ENCODE data around the gene ARHGEF17.

Gene ARHGEF17

DNA sequence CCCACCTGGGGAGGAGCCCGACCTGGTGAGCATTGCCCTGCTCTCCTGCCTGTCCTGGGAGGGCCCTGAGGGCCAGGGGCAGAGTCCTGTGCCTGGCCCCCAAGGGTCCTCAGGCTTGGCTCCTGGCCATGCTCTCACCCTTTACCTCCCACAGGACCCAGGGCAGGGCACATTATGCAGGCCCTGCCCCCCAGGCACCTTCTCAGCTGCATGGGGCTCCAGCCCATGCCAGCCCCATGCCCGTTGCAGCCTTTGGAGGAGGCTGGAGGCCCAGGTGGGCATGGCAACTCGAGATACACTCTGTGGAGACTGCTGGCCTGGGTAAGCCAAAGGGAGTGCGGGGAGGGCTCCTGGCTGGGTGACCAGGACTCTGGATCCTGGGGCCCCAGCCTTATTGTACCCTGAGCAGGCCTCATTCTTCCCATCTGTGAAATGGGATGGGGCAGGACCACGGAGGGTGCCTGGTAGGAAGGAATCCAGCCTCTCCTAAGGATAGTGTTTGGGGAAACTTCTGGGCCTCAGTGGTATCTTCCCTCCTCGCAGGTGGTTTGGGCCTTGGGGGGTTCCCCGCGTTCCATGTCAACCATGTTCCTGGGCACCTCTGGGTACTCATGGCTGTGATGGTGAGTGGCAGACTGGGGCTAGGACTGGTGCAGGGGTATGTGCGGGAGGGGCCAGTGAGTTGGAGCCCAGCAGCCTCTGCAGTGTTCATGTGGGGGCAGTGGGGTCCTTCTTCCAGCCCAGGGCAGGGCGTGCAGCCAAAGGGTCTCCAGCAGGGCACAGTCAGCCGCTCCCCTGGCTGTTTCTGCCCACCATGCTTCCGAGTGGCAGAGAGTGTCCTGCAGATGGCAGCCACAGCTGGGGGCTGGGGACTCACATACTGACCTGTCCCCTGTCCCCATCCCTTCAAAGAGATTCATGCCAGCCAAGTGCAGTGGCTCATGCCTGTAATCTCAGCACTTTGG is 82.8 kb downstream of the ARHGEF17 start:
- no peak for TF ChIP-seq CSDC2 (CRISPR knock-in tag; IDR thresholded peaks at IDR 0.05)
- no peak for TF ChIP-seq ZC3H10 (CRISPR knock-in tag; IDR thresholded peaks at IDR 0.05)
- no peak for TF ChIP-seq ARNTL (CRISPR knock-in tag; IDR thresholded peaks at IDR 0.05; ENCODE audit: borderline replicate concordance, low read depth)
- no peak for TF ChIP-seq PPARA (CRISPR knock-in tag; IDR thresholded peaks at IDR 0.05; ENCODE audit: borderline replicate concordance)
- TF ChIP-seq TOX (CRISPR knock-in tag; IDR thresholded peaks at IDR 0.05; ENCODE audit: borderline replicate concordance), result no peak
- no peak for TF ChIP-seq CSRNP3 (CRISPR knock-in tag; IDR thresholded peaks at IDR 0.05)
- no peak for TF ChIP-seq ZFP30 (CRISPR knock-in tag; IDR thresholded peaks at IDR 0.05)
- no peak for TF ChIP-seq POU6F1 (CRISPR knock-in tag; IDR thresholded peaks at IDR 0.05; ENCODE audit: borderline replicate concordance, low read depth)
- TF ChIP-seq BACH2 (CRISPR knock-in tag; IDR thresholded peaks at IDR 0.05; ENCODE audit: borderline replicate concordance), result no peak
- no peak for TF ChIP-seq ZNF8 (CRISPR knock-in tag; IDR thresholded peaks at IDR 0.05)
- no peak for TF ChIP-seq ZFP3 (CRISPR knock-in tag; IDR thresholded peaks at IDR 0.05)
- TF ChIP-seq RARB (CRISPR knock-in tag; IDR thresholded peaks at IDR 0.05), result no peak
- no peak for TF ChIP-seq ISL1 (CRISPR knock-in tag; IDR thresholded peaks at IDR 0.05)
- TF ChIP-seq ZNF70 (CRISPR knock-in tag; IDR thresholded peaks at IDR 0.05), result no peak
- no peak for TF ChIP-seq GLIS3 (CRISPR knock-in tag; IDR thresholded peaks at IDR 0.05)
- TF ChIP-seq, protein P1, sequence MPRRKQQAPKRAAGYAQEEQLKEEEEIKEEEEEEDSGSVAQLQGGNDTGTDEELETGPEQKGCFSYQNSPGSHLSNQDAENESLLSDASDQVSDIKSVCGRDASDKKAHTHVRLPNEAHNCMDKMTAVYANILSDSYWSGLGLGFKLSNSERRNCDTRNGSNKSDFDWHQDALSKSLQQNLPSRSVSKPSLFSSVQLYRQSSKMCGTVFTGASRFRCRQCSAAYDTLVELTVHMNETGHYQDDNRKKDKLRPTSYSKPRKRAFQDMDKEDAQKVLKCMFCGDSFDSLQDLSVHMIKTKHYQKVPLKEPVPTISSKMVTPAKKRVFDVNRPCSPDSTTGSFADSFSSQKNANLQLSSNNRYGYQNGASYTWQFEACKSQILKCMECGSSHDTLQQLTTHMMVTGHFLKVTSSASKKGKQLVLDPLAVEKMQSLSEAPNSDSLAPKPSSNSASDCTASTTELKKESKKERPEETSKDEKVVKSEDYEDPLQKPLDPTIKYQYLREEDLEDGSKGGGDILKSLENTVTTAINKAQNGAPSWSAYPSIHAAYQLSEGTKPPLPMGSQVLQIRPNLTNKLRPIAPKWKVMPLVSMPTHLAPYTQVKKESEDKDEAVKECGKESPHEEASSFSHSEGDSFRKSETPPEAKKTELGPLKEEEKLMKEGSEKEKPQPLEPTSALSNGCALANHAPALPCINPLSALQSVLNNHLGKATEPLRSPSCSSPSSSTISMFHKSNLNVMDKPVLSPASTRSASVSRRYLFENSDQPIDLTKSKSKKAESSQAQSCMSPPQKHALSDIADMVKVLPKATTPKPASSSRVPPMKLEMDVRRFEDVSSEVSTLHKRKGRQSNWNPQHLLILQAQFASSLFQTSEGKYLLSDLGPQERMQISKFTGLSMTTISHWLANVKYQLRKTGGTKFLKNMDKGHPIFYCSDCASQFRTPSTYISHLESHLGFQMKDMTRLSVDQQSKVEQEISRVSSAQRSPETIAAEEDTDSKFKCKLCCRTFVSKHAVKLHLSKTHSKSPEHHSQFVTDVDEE (CRISPR knock-in tag; IDR thresholded peaks at IDR 0.05), result no peak
- no peak for TF ChIP-seq SNAI2 (CRISPR knock-in tag; IDR thresholded peaks at IDR 0.05)
- no peak for TF ChIP-seq TCF4 (CRISPR knock-in tag; IDR thresholded peaks at IDR 0.05; ENCODE audit: borderline replicate concordance)
- no peak for ATAC-seq

- ATAC-seq, result no peak
- TF ChIP-seq CSDC2 (CRISPR knock-in tag; IDR thresholded peaks at IDR 0.05), result no peak
- no peak for TF ChIP-seq ZNF70 (CRISPR knock-in tag; IDR thresholded peaks at IDR 0.05)
- TF ChIP-seq GLIS3 (CRISPR knock-in tag; IDR thresholded peaks at IDR 0.05), result no peak
- no peak for TF ChIP-seq TOX (CRISPR knock-in tag; IDR thresholded peaks at IDR 0.05; ENCODE audit: borderline replicate concordance)
- TF ChIP-seq ZNF565 (CRISPR knock-in tag; conservative IDR thresholded peaks at IDR 0.05; ENCODE audit: low read depth), result no peak
- no peak for TF ChIP-seq ESRRG (CRISPR knock-in tag; IDR thresholded peaks at IDR 0.05)
- TF ChIP-seq ZNF8 (CRISPR knock-in tag; IDR thresholded peaks at IDR 0.05), result no peak
Observed at GRCh38 chr11:73391665-73392064, 83.6 kb downstream of the ARHGEF17 start.

GRCh38 chr11:73392108-73393010 is 84.3 kb downstream of the ARHGEF17 start:
- no peak for ATAC-seq
- TF ChIP-seq ZNF70 (CRISPR knock-in tag; IDR thresholded peaks at IDR 0.05), result no peak
- no peak for TF ChIP-seq GLIS3 (CRISPR knock-in tag; IDR thresholded peaks at IDR 0.05)
- no peak for TF ChIP-seq SNAI2 (CRISPR knock-in tag; IDR thresholded peaks at IDR 0.05)
- TF ChIP-seq ZNF565 (CRISPR knock-in tag; conservative IDR thresholded peaks at IDR 0.05; ENCODE audit: low read depth), result no peak
- TF ChIP-seq TCF4 (CRISPR knock-in tag; IDR thresholded peaks at IDR 0.05; ENCODE audit: borderline replicate concordance), result no peak
- TF ChIP-seq POU6F1 (CRISPR knock-in tag; IDR thresholded peaks at IDR 0.05; ENCODE audit: borderline replicate concordance, low read depth), result no peak
- no peak for TF ChIP-seq CSDC2 (CRISPR knock-in tag; IDR thresholded peaks at IDR 0.05)
- no peak for TF ChIP-seq ESRRG (CRISPR knock-in tag; IDR thresholded peaks at IDR 0.05)
- no peak for TF ChIP-seq ARNTL (CRISPR knock-in tag; IDR thresholded peaks at IDR 0.05; ENCODE audit: borderline replicate concordance, low read depth)
- no peak for TF ChIP-seq RARB (CRISPR knock-in tag; IDR thresholded peaks at IDR 0.05)
- no peak for TF ChIP-seq ZFP3 (CRISPR knock-in tag; IDR thresholded peaks at IDR 0.05)
- no peak for TF ChIP-seq ISL1 (CRISPR knock-in tag; IDR thresholded peaks at IDR 0.05)
- TF ChIP-seq PATZ1 (CRISPR knock-in tag; IDR thresholded peaks at IDR 0.05; ENCODE audit: borderline replicate concordance), result no peak

All from SK-N-SH treated with all-trans-retinoic acid at 6 μM for 48 hours (cell line).